ENCODE results near the gene TK2.
"Not testable (repeated sequence)": the region's sequence is repeated elsewhere in the genome, so short reads cannot be mapped to it uniquely, and the experiment has no call there.

Gene TK2

DNA sequence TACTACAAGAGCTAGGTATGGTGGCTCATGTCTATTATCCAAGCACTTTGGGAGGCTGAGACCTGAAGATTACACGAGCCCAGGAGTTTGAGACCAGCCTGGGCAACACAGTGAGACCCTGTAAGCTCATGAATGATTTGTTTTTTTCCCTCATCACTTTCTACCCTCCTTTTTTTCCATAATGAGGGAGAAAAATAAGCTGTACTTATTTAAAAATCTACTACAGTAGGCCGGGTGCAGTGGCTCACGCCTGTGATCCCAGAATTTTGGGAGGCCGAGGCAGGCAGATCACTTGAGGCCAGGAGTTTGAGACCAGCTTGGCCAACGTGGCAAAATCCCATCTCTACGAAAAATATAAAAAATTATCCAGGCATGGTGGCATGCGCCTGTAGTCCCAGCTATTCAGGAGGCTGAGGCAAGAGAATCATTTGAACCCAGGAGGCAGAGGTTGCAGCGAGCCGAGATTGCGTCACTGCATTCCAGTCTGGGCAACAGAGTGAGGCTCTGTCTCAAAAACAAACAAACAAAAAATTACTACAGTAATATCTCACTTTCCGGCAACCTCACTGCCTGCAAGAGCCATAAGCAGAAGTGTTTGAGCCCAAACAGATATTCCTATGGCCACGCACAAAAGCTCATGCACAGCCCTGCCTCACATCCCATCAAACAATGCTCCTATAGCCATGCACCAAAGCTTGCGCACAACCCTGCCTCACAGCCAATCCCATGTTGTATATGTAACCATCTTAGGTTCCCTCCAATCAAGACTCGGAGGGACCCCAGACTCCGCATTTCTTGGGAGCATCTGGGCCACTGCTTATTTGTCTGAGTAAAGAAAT, 37.4 kb downstream of the TK2 start:
- no peak overlapping the region for H3K4me3 ChIP-seq (ENCODE audit: low read length)
- DNase-seq (ENCODE audit: low read depth, low spot score): no peak

DNA sequence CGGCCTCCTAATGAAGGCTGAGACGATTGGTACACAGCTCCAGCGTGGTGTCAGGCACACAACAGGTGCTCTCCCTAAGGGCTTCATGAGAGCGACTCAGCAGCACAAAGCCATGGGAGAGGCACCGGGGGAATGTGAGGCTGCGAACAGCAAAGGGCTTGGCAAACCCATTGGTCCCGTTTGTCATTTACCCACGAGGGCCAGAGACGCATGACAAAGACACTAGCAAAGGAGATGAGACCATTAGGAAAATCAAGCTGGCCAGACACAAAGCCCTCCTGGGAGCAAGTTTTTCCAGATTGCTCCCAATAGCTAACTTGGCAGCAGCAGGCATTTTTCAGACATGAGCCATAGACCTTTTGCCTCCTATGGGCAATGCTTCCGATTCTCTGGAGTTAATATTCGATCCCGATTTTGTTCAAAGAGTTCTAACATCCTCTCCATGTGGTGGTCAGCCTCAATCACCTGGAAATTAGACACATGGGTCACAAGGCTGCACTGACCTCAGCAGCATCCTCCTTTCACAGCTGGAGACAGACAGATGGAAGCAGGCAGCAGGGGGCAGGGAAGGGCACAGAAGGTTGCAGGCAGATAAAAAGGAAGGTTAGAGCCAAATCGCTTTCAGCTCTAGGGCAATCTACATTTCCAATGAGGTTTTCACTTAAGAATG, 38.2 kb downstream of the TK2 start:
- no peak overlapping the region for H3K4me3 ChIP-seq (ENCODE audit: low read length)
- no peak for DNase-seq (ENCODE audit: low read depth, low spot score)

DNA sequence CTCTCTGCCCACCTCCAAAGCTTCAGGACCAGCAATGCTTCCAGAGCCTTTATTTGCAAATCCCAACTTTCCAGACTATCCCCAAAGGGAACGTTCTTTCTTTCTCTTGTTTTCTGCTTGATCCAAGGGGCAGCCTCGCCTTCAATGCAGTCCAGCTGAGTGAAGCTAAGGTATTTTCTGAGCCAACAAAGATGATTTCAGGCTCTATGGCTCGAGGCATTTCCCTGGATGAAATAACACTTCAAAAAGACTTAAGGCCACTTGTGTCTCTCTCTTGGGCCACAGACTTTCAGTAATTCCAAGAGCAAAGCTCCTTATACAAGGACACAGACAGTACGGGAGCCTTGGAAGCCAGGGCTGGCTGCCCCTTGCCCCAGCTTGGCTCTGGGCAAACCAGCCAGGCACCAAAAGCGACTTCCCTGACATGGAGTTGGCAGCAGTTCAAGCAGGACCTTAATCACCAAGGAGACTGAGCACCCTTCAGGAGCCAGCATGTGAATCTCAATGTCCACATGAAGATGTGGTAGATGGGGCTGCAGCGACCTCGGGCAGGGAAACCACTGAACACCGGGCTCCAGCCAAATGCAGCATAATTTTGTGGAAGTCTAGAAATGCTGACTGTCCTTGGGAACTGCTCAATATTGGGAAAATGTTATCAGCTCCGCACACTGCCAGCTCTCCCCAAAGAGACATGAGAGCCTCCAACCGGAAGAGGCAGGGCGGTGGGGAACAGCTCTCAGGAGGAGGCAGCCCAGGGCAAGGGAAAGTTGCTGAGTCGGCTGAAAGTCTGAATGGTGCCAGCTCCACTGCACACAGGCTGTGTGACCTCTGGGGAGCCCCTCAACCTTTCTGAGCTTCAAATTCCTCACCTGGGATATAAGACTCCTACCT, 39.0 kb downstream of the TK2 start:
- H3K4me3 ChIP-seq (ENCODE audit: low read length): no peak overlapping the region
- DNase-seq (ENCODE audit: low read depth, low spot score): no peak

DNA sequence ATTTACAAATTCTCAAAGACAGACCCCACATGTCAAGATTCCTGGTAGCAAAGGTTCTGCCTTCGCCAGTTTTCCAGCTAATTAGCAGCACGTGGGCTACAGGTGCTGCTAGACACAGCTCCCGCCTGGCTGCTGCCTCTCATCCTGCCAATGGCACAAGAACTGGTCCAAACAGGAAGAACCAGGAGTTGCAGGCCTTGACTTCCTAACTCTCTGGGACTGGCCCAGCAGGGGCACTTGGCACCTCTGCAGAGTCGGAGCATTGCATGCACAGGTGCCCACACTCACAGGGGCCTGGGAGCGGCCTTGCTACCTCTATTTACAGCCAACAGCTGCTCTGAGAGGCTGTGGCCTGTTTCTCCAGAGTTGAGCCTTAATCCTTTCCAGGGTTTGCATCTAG, 39.6 kb downstream of the TK2 start:
- no peak for DNase-seq (ENCODE audit: low read depth, low spot score)
- H3K4me3 ChIP-seq (ENCODE audit: low read length): no peak overlapping the region

DNA sequence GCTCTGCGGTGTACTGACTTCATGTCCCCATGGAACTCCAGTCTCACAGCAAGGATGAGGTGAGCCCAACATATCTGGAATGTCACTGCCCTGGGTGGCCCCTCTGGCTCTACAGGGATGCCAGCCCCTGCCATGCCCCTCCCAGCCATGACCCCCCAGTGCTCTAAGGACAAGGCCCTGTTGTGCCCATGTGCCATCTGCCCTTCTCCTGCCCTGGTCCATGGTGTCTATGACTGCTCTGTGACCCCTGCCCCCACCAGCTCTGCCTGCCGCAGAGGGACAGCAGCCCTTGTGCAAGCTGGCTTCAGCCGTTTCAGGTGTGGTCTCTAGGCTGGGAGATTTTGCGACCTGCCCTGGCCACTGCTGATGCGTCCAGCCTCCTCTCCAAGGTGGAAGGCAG, 40.3 kb downstream of the TK2 start:
- no peak overlapping the region for H3K4me3 ChIP-seq (ENCODE audit: low read length)
- DNase-seq (ENCODE audit: low read depth, low spot score): no peak

DNA sequence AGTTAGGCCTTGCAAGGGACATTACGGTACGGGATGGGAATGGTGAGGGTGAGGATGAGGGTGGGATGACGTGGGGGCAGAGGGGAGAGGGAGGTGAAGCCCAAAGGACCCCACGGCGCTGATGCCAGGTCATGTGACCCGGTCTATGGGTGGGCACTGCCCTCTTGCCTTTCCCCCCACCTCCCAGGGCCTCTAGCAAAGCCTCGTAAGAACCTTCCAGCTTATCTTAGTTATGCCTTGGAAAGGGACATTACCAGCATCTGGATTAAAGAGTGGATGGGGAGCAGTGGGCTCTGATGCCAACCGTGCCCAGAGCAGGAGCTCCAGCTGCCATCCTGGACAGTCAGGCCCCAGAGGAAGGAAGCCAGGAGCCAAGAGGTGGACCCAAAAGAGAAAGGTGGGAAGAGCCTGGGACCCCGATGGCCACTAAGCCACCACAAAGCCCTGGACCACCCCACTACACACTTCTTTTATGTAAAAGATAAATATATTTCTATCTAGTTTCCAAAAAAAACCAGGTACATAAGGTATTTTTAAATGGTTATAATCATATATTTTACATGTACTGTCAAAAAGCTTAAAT, 40.9 kb downstream of the TK2 start:
- DNase-seq (ENCODE audit: low read depth, low spot score): no peak
- no peak overlapping the region for H3K4me3 ChIP-seq (ENCODE audit: low read length)

DNA sequence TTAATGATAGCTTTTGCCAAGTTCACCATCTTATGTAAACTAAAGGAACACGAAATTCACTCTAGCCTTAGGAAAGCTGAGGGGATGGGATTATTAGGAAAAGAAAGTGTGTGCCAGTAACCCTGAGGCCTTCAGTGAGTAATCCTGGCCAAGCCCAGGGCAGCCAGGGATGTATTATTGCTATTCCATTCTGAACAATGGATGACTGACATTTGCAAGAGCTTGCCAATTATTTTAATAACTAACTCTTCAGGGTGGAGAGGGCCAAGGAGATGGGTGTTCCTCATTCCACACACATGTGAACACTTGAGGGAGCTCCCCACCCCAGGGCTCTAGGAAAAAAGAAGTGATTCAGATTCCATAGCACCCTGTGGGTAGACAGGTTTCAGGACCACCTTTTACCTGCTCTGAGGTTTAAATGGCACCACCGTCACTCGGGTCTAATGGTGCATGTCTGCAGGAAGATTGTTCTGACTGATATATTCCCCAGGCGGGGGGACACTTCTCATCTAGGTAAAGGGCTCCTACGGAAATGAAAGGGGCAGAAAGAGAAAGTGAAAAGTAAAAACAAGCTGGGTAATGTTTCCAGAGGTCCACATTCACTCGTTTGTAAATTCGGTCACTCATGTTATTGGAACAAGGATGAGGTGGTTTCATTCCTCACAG, 41.5 kb downstream of the TK2 start:
- no peak overlapping the region for H3K4me3 ChIP-seq (ENCODE audit: low read length)
- no peak for DNase-seq (ENCODE audit: low read depth, low spot score)

DNA sequence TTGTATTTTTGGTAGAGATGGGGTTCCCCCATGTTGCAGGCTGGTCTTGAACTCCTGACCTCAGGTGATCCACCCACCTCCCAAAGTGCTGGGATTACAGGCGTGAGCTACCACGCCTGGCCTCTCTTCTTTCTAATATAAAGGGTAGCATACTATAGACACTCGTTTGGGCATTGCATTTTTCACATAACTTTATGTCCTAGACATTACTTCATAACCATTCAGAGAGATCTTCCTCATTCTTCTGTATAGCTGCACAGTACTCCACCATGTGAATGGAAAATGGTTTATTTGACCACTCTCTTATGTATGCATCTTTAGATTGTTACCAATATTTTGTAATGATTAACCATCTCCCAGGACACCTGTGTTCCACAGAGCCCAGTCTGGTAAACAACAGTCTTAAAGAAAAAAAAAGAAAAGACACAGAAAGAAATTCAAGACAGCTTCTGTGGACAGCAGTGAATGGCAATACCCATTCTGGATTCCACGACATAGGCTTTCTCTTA, 42.1 kb downstream of the TK2 start:
- DNase-seq (ENCODE audit: low read depth, low spot score): no peak
- no peak overlapping the region for H3K4me3 ChIP-seq (ENCODE audit: low read length)

DNA sequence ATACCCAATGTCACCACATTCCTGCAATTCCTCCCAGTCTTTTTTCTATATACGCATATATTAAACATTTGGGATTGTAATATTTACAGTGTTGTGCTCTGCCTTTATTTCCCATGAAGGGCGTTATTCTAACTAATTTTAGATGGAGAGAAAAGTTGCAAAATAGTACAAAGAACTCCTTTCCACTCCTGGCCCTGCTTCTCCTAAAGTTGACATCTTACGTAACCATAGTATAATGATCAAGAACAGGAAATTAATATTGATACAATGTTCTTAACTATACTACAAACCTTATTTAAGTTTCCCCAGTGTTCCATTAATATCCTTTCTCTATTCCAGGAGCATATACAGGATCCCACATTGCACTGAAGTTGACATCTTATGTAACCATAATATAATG, 46.3 kb downstream of the TK2 start:
- no peak overlapping the region for H3K4me3 ChIP-seq (ENCODE audit: low read length)
- DNase-seq (ENCODE audit: low read depth, low spot score): no peak

DNA sequence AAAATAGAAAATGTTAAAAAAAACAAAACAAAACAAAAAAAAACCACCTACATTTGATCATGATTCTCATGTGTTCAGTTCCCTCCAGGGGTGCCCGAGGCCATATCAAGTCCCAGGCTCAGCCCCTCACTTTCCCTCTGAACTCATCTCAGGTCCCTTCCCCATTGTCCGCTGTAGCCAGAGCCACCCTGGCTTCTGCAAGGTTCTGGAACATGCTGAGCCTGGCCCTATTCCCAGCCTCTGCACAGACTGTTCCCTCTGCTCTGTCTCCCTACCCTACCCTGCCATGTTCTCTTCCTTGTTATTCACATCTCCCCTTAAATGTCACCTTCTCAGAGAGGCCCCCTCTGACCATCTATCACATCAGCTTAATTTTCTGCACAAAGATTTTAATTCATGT, 46.9 kb downstream of the TK2 start:
- DNase-seq (ENCODE audit: low read depth, low spot score): no peak
- H3K4me3 ChIP-seq (ENCODE audit: low read length): no peak overlapping the region

DNA sequence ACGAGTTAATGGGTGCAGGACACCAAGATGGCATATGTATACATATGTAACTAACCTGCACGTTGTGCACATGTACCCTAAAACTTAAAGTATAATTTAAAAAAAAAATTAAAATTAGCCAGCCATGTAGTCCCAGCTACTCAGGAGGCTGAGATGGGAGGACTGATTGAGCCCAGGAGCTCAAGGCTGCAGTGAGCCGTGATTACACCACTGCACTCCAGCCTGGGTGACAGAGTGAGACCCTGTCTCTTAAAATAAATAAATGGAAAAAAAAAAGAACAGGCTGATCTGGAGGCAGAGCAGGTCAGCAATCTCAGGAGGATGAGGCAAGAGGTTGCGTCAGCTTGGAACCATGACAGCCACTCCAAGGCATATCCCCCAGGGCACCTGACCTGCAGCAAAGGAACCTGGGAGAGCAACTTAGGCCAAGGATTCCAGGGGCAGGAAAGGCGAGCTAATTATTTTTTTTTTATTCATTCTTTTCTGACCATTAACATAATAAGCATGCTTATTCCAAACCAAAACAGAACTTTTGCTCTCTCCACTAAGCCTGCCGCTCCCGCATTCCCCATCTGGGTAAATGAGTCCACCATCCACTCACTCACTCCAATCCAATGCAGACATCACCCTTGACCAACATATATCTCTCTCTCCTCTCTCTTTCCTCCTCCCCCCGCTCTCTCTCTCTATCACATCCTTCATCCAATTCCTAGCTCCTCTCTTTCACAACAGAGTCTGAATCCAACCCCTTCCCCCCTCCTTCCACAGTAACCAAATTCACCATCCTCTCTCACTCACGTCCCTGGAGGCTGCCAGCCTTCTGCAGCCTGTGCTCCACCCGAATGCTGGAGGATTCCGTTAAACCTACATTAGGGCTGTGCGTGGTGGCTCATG, 47.7 kb downstream of the TK2 start:
- no peak for DNase-seq (ENCODE audit: low read depth, low spot score)
- no peak overlapping the region for H3K4me3 ChIP-seq (ENCODE audit: low read length)

DNA sequence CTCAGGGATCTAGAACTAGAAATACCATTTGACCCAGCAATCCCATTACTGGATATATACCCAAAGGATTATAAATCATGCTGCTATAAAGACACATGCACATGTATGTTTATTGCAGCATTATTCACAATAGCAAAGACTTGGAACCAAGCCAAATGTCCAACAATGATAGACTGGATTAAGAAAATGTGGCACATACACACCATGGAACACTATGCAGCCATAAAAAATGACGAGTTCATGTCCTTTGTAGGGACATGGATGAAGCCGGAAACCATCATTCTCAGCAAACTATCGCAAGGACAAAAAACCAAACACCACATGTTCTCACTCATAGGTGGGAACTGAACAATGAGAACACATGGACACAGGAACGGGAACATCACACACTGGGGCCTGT, 48.4 kb downstream of the TK2 start:
- H3K4me3 ChIP-seq (ENCODE audit: low read length); DNase-seq (ENCODE audit: low read depth, low spot score): not testable (repeated sequence)

DNA sequence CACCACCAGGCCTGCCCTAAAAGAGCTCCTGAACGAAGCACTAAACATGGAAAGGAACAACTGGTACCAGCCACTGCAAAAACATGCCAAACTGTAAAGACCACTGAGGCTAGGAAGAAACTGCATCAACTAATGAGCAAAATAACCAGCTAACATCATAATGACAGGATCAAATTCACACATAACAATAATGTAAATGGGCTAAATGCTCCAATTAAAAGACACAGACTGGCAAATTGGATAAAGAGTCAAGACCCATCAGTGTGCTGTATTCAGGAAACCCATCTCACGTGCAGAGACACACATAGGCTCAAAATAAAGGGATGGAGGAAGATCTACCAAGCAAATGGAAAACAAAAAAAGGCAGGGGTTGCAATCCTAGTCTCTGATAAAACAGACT, 52.0 kb downstream of the TK2 start:
- not testable (repeated sequence) for H3K4me3 ChIP-seq (ENCODE audit: low read length); DNase-seq (ENCODE audit: low read depth, low spot score)

DNA sequence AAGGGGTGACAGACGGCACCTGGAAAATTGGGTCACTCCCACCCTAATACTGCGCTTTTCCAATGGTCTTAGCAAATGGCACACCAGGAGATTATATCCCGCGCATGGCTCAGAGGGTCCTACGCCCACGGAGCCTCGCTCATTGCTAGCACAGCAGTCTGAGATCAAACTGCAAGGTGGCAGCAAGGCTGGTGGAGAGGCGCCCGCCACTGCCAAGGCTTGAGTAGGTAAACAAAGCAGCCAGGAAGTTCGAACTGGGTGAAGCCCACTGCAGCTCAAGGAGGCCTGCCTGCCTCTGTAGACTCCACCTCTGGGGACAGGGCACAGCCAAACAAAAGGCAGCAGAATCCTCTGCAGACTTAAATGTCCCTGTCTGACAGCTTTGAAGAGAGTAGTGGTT, 53.7 kb downstream of the TK2 start:
- H3K4me3 ChIP-seq (ENCODE audit: low read length); DNase-seq (ENCODE audit: low read depth, low spot score): not testable (repeated sequence)

DNA sequence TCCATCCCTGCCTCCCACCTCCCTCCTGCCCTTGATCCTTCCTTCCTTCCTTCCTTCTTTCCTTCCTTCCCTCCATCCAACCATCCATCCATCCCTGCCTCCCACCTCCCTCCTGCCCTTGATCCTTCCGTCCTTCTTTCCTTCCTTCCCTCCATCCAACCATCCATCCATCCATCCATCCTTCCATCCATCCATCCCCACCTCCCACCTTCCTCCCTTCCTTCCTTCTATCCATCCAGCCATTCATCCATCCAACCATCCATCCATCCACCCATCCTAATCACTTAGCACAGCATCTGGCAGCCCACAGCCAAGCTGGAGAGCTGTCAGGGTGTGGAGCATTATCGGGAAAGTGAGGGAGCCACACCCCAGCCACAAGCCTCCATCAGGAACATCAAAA, 54.5 kb downstream of the TK2 start:
- no peak overlapping the region for H3K4me3 ChIP-seq (ENCODE audit: low read length)
- DNase-seq (ENCODE audit: low read depth, low spot score): no peak

DNA sequence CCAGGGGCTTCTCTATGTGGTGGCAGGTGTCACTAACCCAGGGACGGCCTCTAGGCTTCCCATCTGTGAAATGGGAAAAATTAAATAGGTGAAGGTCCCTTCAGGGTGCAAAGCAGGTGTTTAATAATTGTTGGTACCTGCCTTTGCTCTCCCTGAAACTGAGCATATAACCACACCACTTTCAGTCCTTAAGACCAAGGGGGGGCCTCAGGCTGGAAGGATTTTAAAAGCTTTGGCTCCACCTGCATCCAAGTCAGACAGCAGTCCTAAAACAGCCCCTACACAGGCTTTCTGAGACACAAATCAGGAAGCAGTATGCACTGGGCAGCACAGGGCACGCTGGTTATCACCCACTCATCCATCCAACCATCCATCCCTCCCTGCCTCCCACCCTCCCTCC, 55.0 kb downstream of the TK2 start:
- H3K4me3 ChIP-seq (ENCODE audit: low read length): no peak overlapping the region
- no peak for DNase-seq (ENCODE audit: low read depth, low spot score)

DNA sequence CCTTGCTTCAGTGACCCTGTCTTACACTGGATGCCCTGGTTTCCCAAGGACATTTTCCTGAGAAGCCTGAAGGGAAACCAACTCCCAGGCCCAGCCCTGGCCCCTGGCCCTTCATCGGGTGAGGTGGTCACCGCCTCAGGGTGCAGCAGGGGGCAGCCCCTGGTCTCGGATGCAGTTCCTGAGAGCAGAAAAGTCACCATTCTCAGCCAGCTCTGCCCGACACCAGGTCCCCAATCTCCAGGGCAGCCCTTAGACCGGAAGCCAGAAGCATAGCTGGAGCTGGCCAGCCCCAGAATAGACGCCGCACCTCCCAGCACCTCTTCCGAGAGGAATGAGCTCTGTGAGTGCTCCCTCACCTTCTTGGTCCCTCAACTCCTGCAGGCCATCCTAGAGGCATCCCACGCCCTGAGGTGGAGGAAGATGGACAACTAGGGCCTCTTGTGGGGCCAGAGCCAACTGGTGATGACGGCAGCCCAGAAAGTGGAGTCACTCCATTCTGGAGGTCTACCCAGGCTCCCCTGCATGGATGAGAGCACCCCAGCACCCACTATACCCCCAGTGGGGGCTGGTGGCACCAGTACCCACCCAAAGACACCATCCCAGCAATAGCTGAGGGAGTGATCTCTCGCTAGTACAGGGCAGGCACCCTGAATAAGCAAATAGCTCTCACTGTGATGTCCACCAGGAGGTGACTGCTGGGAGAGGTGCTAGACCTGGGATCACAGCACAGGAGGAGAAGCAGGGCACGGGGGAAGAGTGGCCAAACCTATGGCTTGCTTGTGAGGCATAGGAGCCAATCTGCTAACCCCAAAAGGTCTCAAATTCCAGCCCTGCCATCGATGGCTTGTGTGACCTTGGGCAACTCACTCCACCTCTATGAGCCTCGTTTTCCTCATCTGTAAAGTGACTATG, 56.2 kb downstream of the TK2 start:
- H3K4me3 ChIP-seq (ENCODE audit: low read length): no peak overlapping the region
- DNase-seq (ENCODE audit: low read depth, low spot score): no peak

Measured in Jurkat, Clone E6-1 (cell line).